ENCODE results near the gene DUS2. TPM values are rescaled to one million over a fixed set of nuclear protein-coding genes. Genes with fewer than 3 reads are reported as not detected.

The DUS2 gene
- total and polyA plus RNA-seq, 2 of the 8 experiments (the other 6 are each of a cell fraction or from before 2014, with no cell fraction given), result 17.2 to 27.0 TPM

DNA sequence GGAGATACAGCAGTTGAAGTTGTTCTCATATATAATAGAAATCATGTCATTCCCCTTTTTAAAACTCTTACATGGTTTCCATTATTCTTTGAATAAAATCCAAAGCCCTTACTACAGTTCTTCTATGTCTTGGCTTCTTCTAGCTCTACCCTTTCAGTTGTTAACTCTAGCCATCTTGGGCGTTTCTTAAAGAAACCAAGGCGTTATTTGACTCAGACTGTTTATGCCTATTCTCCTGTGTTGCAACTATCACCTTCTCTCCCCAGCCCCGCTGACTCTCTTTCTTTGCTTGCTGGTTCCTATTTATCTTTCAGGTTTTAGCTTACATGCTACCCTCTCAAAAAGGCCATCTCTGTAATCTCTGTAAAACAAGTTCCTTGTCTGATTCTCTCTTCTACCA is 94.8 kb downstream of the DUS2 start:
- no peak for FAIRE-seq
- POLR2A ChIA-PET (ENCODE audit: partially characterized antibody), result no interaction called here
- CTCF ChIA-PET (ENCODE audit: partially characterized antibody), result interaction anchor here (0.7 to 1.7 kb wide), 5 partner anchors 11 to 110 kb away, joined by 3 to 4 read pairs (median 3); no protein-coding TSS in a partner anchor
- TF ChIP-seq KDM1A (IDR thresholded peaks at IDR 0.05; ENCODE audit: borderline replicate concordance, low read length), result no peak
- no peak for TF ChIP-seq BACH1 (IDR thresholded peaks at IDR 0.05; ENCODE audit: low read length)
- no peak for TF ChIP-seq ASH2L (IDR thresholded peaks at IDR 0.05; ENCODE audit: low read length)
- TF ChIP-seq CTBP2 (IDR thresholded peaks at IDR 0.05; ENCODE audit: borderline replicate concordance, insufficient read depth, insufficient read length, low read length), result no peak
- TF ChIP-seq GTF2F1 (IDR thresholded peaks at IDR 0.05; ENCODE audit: borderline replicate concordance, low read depth, low read length), result no peak
- no peak for TF ChIP-seq RAD21 (IDR thresholded peaks at IDR 0.05 in 1 of 2, conservative IDR thresholded peaks at IDR 0.05 in 1 of 2; ENCODE audit: low read depth in 2 of 2, low read length in 2 of 2)
- no peak for TF ChIP-seq BCL11A (IDR thresholded peaks at IDR 0.05; ENCODE audit: low read depth in 2 of 2, low read length in 2 of 2)
- no peak for TF ChIP-seq EZH2 (IDR thresholded peaks at IDR 0.05; ENCODE audit: low read depth, low read length, severe bottlenecking)

More for the DNA sequence above, 94.8 kb downstream of the DUS2 start:
- peaks cover 18% of the 10 kb centered on the region for H3K79me1 ChIP-seq (ENCODE audit: low read depth, low read length)
- no peak overlapping the region for H4K8ac ChIP-seq (ENCODE audit: extremely low read depth, insufficient read depth, low read length)
- no peak overlapping the region for H3K4ac ChIP-seq (replicated peaks; ENCODE audit: insufficient read length, low read depth, low read length)
- H2BK120ac ChIP-seq (replicated peaks; ENCODE audit: low read depth, low read length), result no peak overlapping the region
- H2AK5ac ChIP-seq (ENCODE audit: low read depth, low read length), result no peak overlapping the region
- no peak overlapping the region for H2BK15ac ChIP-seq (ENCODE audit: low read length)
- no peaks in the 10 kb centered on the region for H3K36me3 ChIP-seq (ENCODE audit: control insufficient read depth in 2 of 4, insufficient read depth in 4 of 4, low read length in 3 of 4)
- no peaks in the 10 kb centered on the region for H3K27me3 ChIP-seq (replicated peaks in 1 of 4; ENCODE audit: control insufficient read depth in 3 of 4, extremely low read depth in 1 of 4, insufficient read depth in 3 of 4, low read length in 3 of 4)
- H2BK20ac ChIP-seq (ENCODE audit: low read length), result no peak overlapping the region
- no peak for DNase-seq (ENCODE audit: low read depth in 1 of 2, low spot score in 2 of 2)
- no peak overlapping the region for H3K27ac ChIP-seq (ENCODE audit: low read depth, low read length)
- H4K20me1 ChIP-seq (replicated peaks in 1 of 2; ENCODE audit: control insufficient read depth in 1 of 2, insufficient read depth in 2 of 2, low read length in 2 of 2), result peaks cover 5 to 7% of the 10 kb centered on the region in 2 experiments
- no peak overlapping the region for H2BK12ac ChIP-seq (ENCODE audit: low read depth, low read length)
- no peak overlapping the region for H3K18ac ChIP-seq (ENCODE audit: extremely low read depth, low read length)
- H3K4me1 ChIP-seq (replicated peaks in 1 of 4; ENCODE audit: control insufficient read depth in 3 of 4, insufficient read depth in 4 of 4, low read length in 3 of 4), result peaks cover 0 to 5% (median 0%) of the 10 kb centered on the region in 4 experiments; a peak in 1 of 7 replicates
- H3K79me2 ChIP-seq (ENCODE audit: control insufficient read depth in 1 of 2, insufficient read depth in 2 of 2, low read length in 2 of 2), result peaks cover 0 to 89% of the 10 kb centered on the region in 2 experiments; a peak in 3 of 4 replicates
- H3K23me2 ChIP-seq (ENCODE audit: low read depth, low read length), result no peaks in the 10 kb centered on the region
- no peak overlapping the region for H2AFZ ChIP-seq (ENCODE audit: low read length)
- H3K56ac ChIP-seq (replicated peaks; ENCODE audit: insufficient read length, low read depth, low read length), result no peak overlapping the region
- 95% methylated on average over 3 of the region's 3 CpGs; no CpG with 5 or more reads in 1 of the 2 experiments for WGBS, 2 experiments (ENCODE audit: extremely low coverage in 1 of 2, insufficient coverage in 1 of 2, insufficient read length in 1 of 2, insufficient replicate concordance in 2 of 2, low coverage in 1 of 2, low lambda C conversion rate in 2 of 2, missing lambda C conversion rate in 1 of 2)
- no peak overlapping the region for H3K14ac ChIP-seq (ENCODE audit: insufficient read length)
- H3K4me2 ChIP-seq (ENCODE audit: insufficient read depth in 1 of 2, low read depth in 2 of 2, low read length in 2 of 2), result no peak overlapping the region
- H3K23ac ChIP-seq (ENCODE audit: insufficient read length), result no peak overlapping the region
- H3K4me3 ChIP-seq (ENCODE audit: extremely low read depth in 1 of 4, insufficient read depth in 2 of 4, low read depth in 3 of 4, low read length in 4 of 4), result no peak overlapping the region
- H3K9me3 ChIP-seq (ENCODE audit: insufficient read depth in 2 of 2, low read depth in 1 of 2, low read length in 1 of 2), result no peaks in the 10 kb centered on the region
- no peak overlapping the region for H4K91ac ChIP-seq (replicated peaks; ENCODE audit: insufficient read length, low read length)
- no peak overlapping the region for H3K9ac ChIP-seq (replicated peaks in 1 of 4; ENCODE audit: extremely low read depth in 1 of 4, low read depth in 3 of 4, low read length in 3 of 4)
- H2BK5ac ChIP-seq (ENCODE audit: low read depth, low read length), result no peak overlapping the region
- H4K5ac ChIP-seq (ENCODE audit: insufficient read length, low read depth, low read length), result no peak overlapping the region

All from H1 (cell line).